HCT116 (cell line): ENCODE measurements around the gene CLIC5.

Experiments
- ATF3 ChIP-seq: IDR thresholded peaks from 2 replicates; pipeline ENCODE4 v1.6.1; 2012
- CEBPB ChIP-seq: IDR thresholded peaks from 2 replicates; pipeline ENCODE4 v1.6.1; 2012; ENCODE audit warnings: low read depth
- CTCF ChIP-seq, 3 experiments: fragments of 200-600 bp in 1 of 3; sonication (generic) in 1 of 3; IDR thresholded peaks in 2 of 3; conservative IDR thresholded peaks in 1 of 3; 2 replicates each; pipeline ENCODE4 v1.5.1; 2012 to 2017; ENCODE audit warnings: low read depth in 2 of 3, low read length in 2 of 3, antibody characterized with exemption in 1 of 3, borderline replicate concordance in 1 of 3, control low read depth in 1 of 3, mild to moderate bottlenecking in 1 of 3, mixed read lengths in 1 of 3, mixed run types in 1 of 3, moderate library complexity in 1 of 3; ENCODE audit not compliant: insufficient read depth in 1 of 3
- EZH2 ChIP-seq: fragments of 200-600 bp; sonication (generic); IDR thresholded peaks from 2 replicates; pipeline ENCODE4 v1.6.1; 2017; ENCODE audit warnings: antibody characterized with exemption, mixed run types
- EZH2phosphoT487 ChIP-seq: fragments of 200-600 bp; IDR thresholded peaks from 2 replicates; pipeline ENCODE4 v1.6.1; 2018; ENCODE audit warnings: antibody characterized with exemption, borderline replicate concordance
- MAX ChIP-seq: IDR thresholded peaks from 2 replicates; pipeline ENCODE4 v1.6.1; 2012
- POLR2A ChIP-seq: IDR thresholded peaks from 2 replicates; pipeline ENCODE4 v1.7.0; 2011; ENCODE audit warnings: borderline replicate concordance; ENCODE audit not compliant: insufficient read depth, insufficient read length; ENCODE audit errors: extremely low read depth
- POLR2AphosphoS5 ChIP-seq: IDR thresholded peaks from 2 replicates; pipeline ENCODE4 v1.6.1; 2011; ENCODE audit warnings: mild to moderate bottlenecking, low read depth, low read length, moderate library complexity
- RAD21 ChIP-seq: IDR thresholded peaks from 2 replicates; pipeline ENCODE4 v1.6.1; 2012; ENCODE audit warnings: low read depth, mild to moderate bottlenecking
- REST ChIP-seq: IDR thresholded peaks from 2 replicates; pipeline ENCODE4 v1.6.1; 2012; ENCODE audit warnings: low read depth
- SIN3A ChIP-seq: IDR thresholded peaks from 2 replicates; pipeline ENCODE4 v1.6.1; 2012; ENCODE audit warnings: low read depth
- SP1 ChIP-seq: IDR thresholded peaks from 2 replicates; pipeline ENCODE4 v1.6.1; 2012; ENCODE audit warnings: low read depth
- YY1 ChIP-seq: IDR thresholded peaks from 2 replicates; pipeline ENCODE4 v1.6.1; 2011; ENCODE audit warnings: low read length, low read depth, moderate library complexity, mild to moderate bottlenecking; ENCODE audit not compliant: insufficient replicate concordance; ENCODE audit errors: extremely low read depth
- ZBTB33 ChIP-seq: IDR thresholded peaks from 2 replicates; pipeline ENCODE4 v1.6.1; 2011; ENCODE audit warnings: mild to moderate bottlenecking, low read length, moderate library complexity; ENCODE audit not compliant: insufficient replicate concordance; ENCODE audit errors: extremely low read depth

- TF ChIP-seq CTCF (IDR thresholded peaks at IDR 0.05 in 2 of 3, conservative IDR thresholded peaks at IDR 0.05 in 1 of 3; ENCODE audit: borderline replicate concordance in 1 of 3, insufficient read depth in 1 of 3, low read depth in 2 of 3, low read length in 2 of 3) = no peak
- no peak for TF ChIP-seq ZBTB33
- TF ChIP-seq SIN3A = no peak
- no peak for TF ChIP-seq POLR2A
- TF ChIP-seq CEBPB = peak; percentile 66
- 0 out of 2 replicates have a peak, but pooled peaks have one; percentile 17 for TF ChIP-seq ATF3
- no peak for TF ChIP-seq POLR2AphosphoS5
- no peak; the same call in 1 of the 2 replicates for TF ChIP-seq MAX
- TF ChIP-seq EZH2phosphoT487 = no peak
- no peak for TF ChIP-seq EZH2
- no peak; the same call in 1 of the 2 replicates for TF ChIP-seq SP1
- no peak for TF ChIP-seq RAD21
- TF ChIP-seq YY1 = peak; percentile 53
- no peak for TF ChIP-seq REST
These were observed 29.4 kb upstream of the CLIC5 start for GRCh38 chr6:46044881-46045617.
